ENCODE measurements around the gene TAF1B. TPM values are rescaled to one million over a fixed set of nuclear protein-coding genes. Genes with fewer than 3 reads are reported as not detected.

Gene TAF1B
- total RNA-seq, 1 experiment from 2014 or later, result 52.8 TPM

DNA sequence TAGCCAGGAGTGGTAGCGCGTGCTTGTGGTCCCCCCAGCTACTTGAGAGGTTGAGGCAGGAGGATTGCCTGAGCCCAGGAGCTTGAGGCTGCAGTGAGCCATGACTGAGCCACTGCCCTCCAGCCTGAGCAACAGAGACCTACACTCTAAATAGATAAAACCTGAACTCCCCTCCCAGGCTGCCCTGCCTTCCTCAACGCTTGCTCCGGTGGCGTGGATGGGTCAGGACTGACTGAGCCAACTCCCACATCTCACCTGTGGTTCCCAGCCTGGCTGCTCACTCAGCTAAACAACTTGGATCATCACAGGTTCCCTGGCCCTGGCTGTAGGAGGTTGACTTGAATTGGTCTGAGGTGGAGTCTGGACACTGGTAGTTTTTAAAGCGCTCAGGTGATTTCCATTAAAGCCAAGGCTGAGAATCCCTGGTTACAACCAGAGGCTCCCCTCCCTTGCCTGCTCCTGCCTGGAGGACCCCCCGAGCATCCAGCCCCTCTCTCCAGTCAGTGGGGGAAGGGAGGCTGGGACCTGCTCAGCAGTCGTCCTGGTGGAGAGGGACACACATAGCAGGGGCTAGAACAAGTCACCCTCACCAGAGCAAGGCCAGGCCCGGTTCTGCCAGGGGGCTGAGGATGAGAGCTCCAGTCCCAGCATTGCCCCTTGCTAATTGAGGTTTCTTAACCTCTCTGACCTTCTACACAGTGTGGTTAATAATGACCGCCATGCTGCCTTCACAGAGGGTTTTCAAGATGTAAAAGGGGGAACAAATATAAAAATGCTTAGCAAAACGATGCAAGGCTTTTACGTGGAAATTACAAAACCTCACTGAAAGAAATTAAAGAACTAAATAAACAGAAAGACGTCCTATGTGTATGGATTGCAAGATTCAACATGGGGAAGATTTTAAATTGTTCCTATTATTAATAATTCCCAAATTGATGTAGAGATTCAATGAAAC, 46.9 kb upstream of the TAF1B start:
- CTCF ChIA-PET, result no interaction called here
- intact Hi-C loops (cut with micrococcal nuclease; ENCODE audit: unreplicated experiment), result no loop called here
- H3K4me3 ChIP-seq (ENCODE audit: low read depth, low read length, poor library complexity, severe bottlenecking), result no peak overlapping the region

DNA sequence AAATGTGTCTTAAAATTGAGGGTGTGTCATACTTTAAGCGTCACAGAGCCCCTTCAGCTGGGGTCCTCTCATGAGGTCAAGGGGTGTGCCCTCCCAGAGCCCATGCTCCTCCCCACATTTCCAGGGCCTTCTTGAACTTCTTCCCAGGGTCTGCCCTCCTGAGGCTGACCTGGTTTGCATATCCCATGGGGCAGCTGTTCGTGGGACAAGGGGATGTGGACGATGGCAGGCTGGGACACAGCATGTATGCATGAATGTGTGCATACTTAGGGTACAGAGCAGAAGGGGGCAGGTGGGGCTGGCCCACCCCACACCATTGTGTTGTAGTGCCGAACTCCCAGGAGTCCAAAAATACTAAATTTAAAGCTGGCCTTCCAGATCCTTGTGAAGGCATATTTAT, 46.2 kb upstream of the TAF1B start:
- H3K27ac ChIP-seq (ENCODE audit: low read depth, low read length, poor library complexity, severe bottlenecking), result no peak overlapping the region
- H3K9me3 ChIP-seq (ENCODE audit: low read depth, low read length, poor library complexity, severe bottlenecking), result no peaks in the 10 kb centered on the region
- H3K36me3 ChIP-seq (ENCODE audit: insufficient read depth, low read length, poor library complexity, severe bottlenecking), result no peaks in the 10 kb centered on the region
- CTCF ChIA-PET, result no interaction called here
- H3K27me3 ChIP-seq (replicated peaks; ENCODE audit: insufficient read depth, low read depth, low read length, poor library complexity), result no peaks in the 10 kb centered on the region
- peaks cover 14% of the 10 kb centered on the region for H3K4me1 ChIP-seq (ENCODE audit: insufficient read depth, low read length, poor library complexity, severe bottlenecking)
- intact Hi-C loops (cut with micrococcal nuclease; ENCODE audit: unreplicated experiment), result no loop called here
- TF ChIP-seq, protein P1, sequence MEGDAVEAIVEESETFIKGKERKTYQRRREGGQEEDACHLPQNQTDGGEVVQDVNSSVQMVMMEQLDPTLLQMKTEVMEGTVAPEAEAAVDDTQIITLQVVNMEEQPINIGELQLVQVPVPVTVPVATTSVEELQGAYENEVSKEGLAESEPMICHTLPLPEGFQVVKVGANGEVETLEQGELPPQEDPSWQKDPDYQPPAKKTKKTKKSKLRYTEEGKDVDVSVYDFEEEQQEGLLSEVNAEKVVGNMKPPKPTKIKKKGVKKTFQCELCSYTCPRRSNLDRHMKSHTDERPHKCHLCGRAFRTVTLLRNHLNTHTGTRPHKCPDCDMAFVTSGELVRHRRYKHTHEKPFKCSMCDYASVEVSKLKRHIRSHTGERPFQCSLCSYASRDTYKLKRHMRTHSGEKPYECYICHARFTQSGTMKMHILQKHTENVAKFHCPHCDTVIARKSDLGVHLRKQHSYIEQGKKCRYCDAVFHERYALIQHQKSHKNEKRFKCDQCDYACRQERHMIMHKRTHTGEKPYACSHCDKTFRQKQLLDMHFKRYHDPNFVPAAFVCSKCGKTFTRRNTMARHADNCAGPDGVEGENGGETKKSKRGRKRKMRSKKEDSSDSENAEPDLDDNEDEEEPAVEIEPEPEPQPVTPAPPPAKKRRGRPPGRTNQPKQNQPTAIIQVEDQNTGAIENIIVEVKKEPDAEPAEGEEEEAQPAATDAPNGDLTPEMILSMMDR (conservative IDR thresholded peaks at IDR 0.05; ENCODE audit: low read depth, low read length), result no peak
- no peak for TF ChIP-seq EZH2 (IDR thresholded peaks at IDR 0.05; ENCODE audit: borderline replicate concordance, low read depth, low read length, poor library complexity, severe bottlenecking)
- BruUV-seq (replicated peaks), result no TSS peak
- no peak for DNase-seq (ENCODE audit: low spot score)
- no peak overlapping the region for H3K4me3 ChIP-seq (ENCODE audit: low read depth, low read length, poor library complexity, severe bottlenecking)
- POLR2A ChIA-PET (ENCODE audit: low non-redundant PET), result no interaction called here

More for the DNA sequence above, 46.9 kb upstream of the TAF1B start:
- Histone ChIP-seq H3K27me3 (replicated peaks; ENCODE audit: insufficient read depth, low read depth, low read length, poor library complexity) (no peaks in the 10 kb centered on the region), H3K27ac (ENCODE audit: low read depth, low read length, poor library complexity, severe bottlenecking) (no peak overlapping the region), H3K4me1 (ENCODE audit: insufficient read depth, low read length, poor library complexity, severe bottlenecking) (peaks cover 9% of the 10 kb centered on the region), H3K9me3 (ENCODE audit: low read depth, low read length, poor library complexity, severe bottlenecking) (no peaks in the 10 kb centered on the region), H3K36me3 (ENCODE audit: insufficient read depth, low read length, poor library complexity, severe bottlenecking) (no peaks in the 10 kb centered on the region)
- BruUV-seq (replicated peaks), result no TSS peak
- no peak for DNase-seq (ENCODE audit: low spot score)
- TF ChIP-seq, protein P1 (conservative IDR thresholded peaks at IDR 0.05; ENCODE audit: low read depth, low read length), result no peak
- TF ChIP-seq EZH2 (IDR thresholded peaks at IDR 0.05; ENCODE audit: borderline replicate concordance, low read depth, low read length, poor library complexity, severe bottlenecking), result no peak
- POLR2A ChIA-PET (ENCODE audit: low non-redundant PET), result no interaction called here

DNA sequence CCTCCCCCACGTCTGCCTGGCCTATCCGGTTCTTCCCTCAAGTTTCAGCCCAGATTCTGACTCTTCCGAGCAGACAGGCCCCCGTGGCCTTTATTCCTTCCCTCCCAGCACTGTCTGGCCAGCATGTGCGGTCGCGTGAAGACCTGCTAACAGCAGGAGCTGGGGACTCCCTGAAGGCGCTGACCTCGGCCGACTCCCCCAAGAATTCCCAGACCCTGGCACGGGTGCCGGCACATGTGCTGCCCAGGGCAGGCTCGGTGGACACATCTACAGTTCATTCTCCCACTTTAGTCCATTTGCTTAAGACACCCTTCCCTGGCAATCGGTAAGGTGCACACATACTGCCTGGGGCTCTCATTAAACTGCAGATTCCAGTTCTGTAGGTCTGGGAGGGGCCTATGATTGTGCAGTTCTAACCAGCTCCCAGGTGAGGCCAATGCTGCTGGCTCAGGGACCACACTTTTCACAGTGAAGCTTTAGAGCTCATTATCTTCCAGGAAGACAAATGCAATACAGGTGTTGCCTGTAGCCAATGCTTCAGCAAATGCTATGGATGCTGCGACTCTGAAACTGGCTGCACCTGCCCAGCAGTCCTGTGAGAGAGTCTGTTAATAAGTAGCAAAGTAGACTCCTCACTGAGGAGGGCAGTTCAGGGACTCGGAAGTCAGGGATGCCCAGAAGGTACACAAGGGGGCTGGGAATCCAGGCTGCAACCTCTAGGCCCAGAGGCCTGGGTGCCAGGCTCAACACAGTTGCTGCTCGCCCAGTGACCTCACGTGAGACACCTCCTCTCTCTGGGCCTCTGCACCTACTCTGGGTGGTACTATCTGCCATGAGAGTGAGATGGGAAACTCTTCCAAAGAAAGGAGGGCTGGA, 45.4 kb upstream of the TAF1B start:
- Histone ChIP-seq H3K4me3 (ENCODE audit: low read depth, low read length, poor library complexity, severe bottlenecking) (no peak overlapping the region), H3K9me3 (ENCODE audit: low read depth, low read length, poor library complexity, severe bottlenecking) (no peaks in the 10 kb centered on the region), H3K4me1 (ENCODE audit: insufficient read depth, low read length, poor library complexity, severe bottlenecking) (peaks cover 14% of the 10 kb centered on the region), H3K27me3 (replicated peaks; ENCODE audit: insufficient read depth, low read depth, low read length, poor library complexity) (no peaks in the 10 kb centered on the region), H3K36me3 (ENCODE audit: insufficient read depth, low read length, poor library complexity, severe bottlenecking) (no peaks in the 10 kb centered on the region), H3K27ac (ENCODE audit: low read depth, low read length, poor library complexity, severe bottlenecking) (no peak overlapping the region)
- intact Hi-C loops (cut with micrococcal nuclease; ENCODE audit: unreplicated experiment), result no loop called here
- DNase-seq (ENCODE audit: low spot score), result no peak
- TF ChIP-seq, protein P1 (conservative IDR thresholded peaks at IDR 0.05; ENCODE audit: low read depth, low read length), result no peak
- no TSS peak for BruUV-seq (replicated peaks)
- POLR2A ChIA-PET (ENCODE audit: low non-redundant PET), result no interaction called here
- CTCF ChIA-PET, result no interaction called here
